Measurements from ENCODE around the gene ATXN1. TPM values are rescaled to one million over a fixed set of nuclear protein-coding genes. Genes with fewer than 3 reads are reported as not detected.
"Not testable (repeated sequence)": the region's sequence is repeated elsewhere in the genome, so short reads cannot be mapped to it uniquely, and the experiment has no call there.

ATXN1 gene
- total RNA-seq, 1 experiment from 2014 or later = 13.4 TPM

DNA sequence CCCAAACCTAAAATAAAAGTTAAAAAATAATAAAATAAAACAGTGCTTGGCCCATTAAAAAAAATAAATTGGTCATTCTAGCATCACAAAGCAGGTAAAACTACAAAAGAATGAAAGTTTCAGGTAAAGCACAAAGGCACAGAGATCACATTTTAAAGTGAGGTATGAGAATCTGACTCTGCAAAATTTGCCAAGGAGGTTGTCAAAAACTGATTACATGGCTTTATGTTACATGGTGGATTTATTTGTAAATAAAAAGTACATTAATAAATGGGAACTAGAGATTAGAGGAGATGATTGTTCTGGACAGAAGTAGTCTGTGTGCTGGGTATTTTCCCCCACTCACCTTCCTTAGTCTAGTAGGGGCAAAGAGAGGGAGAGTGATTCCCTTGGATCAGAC lies 24.2 kb upstream of the ATXN1 start:
- in situ Hi-C loops (cut with HindIII; ENCODE audit: low pct_unique_long_range_greater_than_20kb, low sequenced_read_pairs) = no loop called here
- no peak for DNase-seq (ENCODE audit: low read depth, low spot score)

DNA sequence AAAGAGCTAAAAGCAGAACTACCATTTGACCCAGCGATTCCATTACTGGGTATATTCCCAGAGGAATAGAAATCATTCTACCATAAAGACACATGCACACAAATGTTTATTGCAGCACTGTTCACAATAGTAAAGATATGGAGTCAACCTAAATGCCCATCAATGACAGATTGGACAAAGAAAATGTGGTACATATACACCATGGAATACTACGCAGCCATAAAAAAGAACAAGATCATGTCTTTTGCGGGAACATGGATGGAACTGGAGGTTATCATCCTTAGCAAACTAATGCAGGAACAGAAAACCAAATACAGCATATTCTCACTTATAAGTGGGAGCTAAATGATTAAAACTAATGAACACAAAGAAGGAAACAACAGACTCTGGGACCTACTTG lies 23.7 kb upstream of the ATXN1 start:
- in situ Hi-C loops (cut with HindIII; ENCODE audit: low pct_unique_long_range_greater_than_20kb, low sequenced_read_pairs); DNase-seq (ENCODE audit: low read depth, low spot score): not testable (repeated sequence)

DNA sequence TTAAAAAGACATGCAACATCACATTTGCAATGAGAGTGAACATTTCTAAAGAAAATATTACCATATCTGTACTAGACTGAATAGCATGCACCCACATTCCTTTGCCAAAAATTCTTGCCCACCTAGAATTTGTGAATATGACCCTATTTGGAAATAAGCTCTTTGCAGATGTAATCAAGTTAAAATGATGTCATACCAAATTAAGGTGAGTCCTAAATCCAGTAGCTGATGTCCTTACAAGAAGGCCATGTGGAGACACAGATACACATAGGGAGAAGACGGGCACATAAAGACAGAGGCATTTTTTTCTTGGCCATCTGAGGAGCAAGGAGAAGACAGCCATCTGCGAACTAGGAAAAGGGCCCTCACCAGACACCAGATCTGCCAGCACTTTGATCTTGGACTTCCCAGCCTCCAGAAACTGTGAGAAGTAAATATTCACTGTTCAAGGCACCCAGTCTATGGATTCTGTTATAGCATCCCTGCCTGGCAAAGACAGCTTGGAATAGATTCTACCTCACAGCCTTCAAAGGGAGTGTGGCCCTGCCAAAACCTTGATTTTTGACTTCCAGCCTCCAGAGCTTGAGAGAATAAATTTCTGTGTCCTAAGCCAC lies 22.8 kb upstream of the ATXN1 start:
- DNase-seq (ENCODE audit: low read depth, low spot score) = no peak
- in situ Hi-C loops (cut with HindIII; ENCODE audit: low pct_unique_long_range_greater_than_20kb, low sequenced_read_pairs) = no loop called here

DNA sequence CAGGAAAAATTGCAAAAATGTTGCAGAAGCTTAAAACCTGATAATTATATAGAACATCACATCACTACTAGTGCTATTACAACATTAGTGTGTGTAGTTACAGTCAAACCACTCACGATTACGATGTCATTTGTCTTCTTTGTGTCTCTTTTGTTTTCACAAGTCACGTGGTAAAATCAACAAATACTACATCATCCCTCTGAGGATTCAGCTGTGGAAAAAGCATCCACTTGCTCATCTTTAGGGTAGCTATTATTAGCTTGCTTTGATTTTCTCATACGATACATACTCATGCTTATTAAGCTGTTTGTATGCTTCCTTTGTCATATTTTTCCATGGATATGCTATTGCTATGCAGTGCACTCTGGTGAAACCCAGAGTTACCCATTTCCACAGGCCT lies 22.2 kb upstream of the ATXN1 start:
- in situ Hi-C loops (cut with HindIII; ENCODE audit: low pct_unique_long_range_greater_than_20kb, low sequenced_read_pairs) = no loop called here
- no peak for DNase-seq (ENCODE audit: low read depth, low spot score)

DNA sequence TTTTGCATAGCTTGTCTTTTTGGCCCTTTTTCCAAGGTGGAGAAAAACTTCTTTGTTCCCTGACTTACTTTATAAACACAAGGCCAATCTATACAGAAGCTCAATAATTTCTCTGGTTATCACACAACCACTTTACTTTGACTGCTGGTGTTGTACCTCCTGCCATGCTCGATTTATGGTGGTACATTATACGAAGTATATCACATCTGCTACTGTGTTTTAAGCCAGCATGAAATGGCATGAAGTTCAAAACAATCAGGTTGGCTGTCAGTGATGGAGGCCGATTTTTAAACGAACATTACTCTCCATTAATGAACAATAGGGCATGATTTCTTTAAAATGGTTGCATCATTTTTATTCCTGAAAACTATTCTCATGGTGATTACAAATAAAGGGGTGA lies 21.0 kb upstream of the ATXN1 start:
- DNase-seq (ENCODE audit: low read depth, low spot score) = no peak
- in situ Hi-C loops (cut with HindIII; ENCODE audit: low pct_unique_long_range_greater_than_20kb, low sequenced_read_pairs) = no loop called here

DNA sequence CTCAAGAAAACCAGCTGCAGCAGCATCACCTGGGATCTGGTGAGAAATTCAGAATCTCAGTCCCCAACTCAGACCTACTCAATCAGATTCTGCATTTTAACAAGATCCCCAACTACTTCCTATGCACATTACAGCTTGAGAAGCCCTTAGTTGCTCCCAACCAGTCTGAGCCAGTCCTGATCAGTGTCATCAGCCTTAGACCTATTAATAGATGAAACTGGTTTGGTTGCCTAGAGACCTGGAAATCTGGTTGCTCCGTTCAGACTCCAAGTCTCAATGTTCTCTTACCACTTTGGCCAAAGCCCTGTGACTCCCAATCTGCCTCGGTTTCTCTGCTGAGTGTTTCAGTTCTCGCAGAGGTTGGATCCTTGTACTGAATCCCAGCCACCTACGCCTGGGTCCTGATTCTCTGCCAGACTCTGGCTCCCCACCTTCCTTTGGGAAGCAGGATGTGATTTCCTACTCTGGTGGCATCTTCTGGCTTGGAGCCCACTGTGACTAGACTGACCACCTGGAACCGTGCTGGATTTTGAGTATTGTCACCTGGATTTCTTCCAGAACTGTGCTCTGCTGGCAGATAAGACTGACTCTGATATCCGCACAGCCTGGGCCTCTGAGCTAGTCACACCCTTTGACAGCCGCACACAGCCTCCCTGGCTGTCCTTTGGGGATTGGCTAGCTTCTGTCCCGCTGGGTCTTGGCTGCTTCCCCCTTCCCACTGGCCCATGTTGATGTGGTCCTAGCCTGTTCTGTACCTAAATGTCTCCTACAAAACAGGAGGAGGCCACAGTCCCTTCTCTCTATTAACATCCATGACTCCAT lies 20.3 kb upstream of the ATXN1 start:
- DNase-seq (ENCODE audit: low read depth, low spot score) = no peak
- in situ Hi-C loops (cut with HindIII; ENCODE audit: low pct_unique_long_range_greater_than_20kb, low sequenced_read_pairs) = no loop called here

DNA sequence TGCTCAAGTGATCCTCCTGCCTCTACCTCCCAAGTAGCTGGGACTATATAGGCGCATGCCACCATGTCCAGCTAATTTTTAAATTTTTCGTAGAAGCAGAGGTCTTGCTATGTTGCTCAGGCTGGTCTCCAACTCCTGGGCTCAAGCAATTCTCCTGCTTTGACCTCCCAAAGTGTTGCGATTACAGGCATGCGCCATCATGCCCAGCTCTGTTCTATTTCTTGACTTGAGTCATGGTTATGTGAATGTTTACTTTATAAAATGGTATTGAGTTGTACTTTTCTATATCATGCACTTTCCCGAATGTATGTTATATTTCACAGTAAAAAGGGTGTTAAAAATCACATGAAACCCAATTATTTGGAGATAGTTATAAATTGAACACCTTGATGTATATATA lies 17.3 kb upstream of the ATXN1 start:
- no peak for DNase-seq (ENCODE audit: low read depth, low spot score)
- in situ Hi-C loops (cut with HindIII; ENCODE audit: low pct_unique_long_range_greater_than_20kb, low sequenced_read_pairs) = no loop called here

DNA sequence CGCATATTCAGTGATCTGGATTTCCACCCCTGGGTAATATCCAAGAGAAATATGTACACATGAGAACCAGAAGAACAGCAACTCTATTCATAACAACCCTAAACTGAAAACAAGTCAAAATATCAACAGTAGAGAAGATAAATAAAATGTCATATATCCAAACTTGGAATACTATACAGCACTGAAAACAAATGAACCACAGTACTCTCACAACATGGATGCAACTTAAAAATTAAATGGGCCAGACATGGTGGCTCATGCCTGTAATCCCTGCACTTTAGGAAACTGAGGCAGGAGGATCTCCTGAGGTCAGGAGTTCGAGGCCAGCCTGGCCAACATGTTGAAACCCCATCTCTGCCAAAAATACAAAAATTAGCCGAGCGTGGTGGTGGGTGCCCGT lies 16.5 kb upstream of the ATXN1 start:
- in situ Hi-C loops (cut with HindIII; ENCODE audit: low pct_unique_long_range_greater_than_20kb, low sequenced_read_pairs) = no loop called here
- DNase-seq (ENCODE audit: low read depth, low spot score) = no peak

DNA sequence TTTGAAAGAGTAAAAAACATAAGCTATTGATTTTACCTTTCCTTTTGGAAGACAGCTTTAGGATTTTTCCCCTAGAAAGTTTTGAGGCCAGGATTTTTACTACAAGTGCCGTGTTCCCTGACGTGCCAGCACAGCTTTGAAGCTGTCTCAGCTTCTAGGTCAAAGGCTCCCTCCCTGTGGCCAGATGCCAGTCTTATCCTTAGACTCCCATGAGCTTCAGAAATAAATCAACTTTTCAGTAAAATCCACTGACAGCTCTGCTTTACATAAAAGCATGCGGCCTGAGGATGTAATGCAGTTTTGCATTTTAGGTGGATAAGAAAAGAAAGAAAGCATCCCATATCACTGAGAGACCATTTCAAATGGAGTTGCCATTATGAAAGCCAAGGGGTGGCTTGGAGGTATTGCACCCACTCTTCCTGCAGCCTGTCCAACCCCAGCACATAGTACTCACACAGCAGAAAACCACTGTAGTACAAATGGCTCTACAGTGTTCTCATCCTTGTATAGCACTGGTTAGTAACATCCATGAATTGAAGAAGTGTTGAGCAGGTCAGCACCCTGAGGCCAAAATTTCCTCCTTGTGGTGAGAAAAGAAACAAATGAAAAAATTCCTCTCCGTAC lies 15.2 kb upstream of the ATXN1 start:
- in situ Hi-C loops (cut with HindIII; ENCODE audit: low pct_unique_long_range_greater_than_20kb, low sequenced_read_pairs) = no loop called here
- DNase-seq (ENCODE audit: low read depth, low spot score) = peak; percentile 40

DNA sequence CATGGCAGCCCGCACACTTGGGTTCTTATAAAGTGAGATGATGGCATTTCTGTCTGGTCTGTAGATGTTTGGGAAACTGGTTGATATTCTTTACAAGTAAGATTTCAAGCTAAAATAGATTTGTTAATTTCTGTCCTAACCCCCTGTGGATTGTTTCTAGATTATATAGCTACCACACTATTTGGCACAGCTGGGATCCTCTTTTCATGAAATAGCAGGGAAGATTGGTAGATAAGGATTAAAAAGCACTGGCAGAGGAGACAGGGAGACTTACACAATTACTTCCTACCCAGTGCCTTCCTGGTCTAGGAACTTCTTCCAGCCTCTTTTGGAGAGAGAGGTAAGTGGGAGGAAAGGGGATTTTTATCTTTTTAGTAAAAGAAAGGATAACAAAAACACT lies 13.2 kb upstream of the ATXN1 start:
- no peak for DNase-seq (ENCODE audit: low read depth, low spot score)
- in situ Hi-C loops (cut with HindIII; ENCODE audit: low pct_unique_long_range_greater_than_20kb, low sequenced_read_pairs) = no loop called here

DNA sequence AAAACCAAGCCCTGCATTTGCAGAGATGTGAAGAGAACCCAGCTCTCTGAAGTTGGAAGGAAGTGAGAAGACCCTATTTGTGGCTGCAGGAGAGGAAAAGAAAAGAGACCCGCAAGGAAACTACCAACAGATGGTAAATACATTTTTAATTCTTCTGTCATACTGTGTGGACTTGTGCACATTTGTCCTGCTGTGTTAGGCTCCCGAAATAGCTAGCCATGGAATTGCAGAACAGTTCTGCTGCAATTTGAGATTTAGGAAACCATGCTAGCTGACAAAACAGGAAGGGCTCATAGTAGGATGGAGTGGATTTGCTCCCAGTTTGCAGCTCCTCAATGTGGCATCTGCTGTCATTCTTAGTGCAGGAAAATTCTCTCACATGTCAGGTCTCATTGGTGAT lies 12.1 kb upstream of the ATXN1 start:
- DNase-seq (ENCODE audit: low read depth, low spot score) = no peak
- in situ Hi-C loops (cut with HindIII; ENCODE audit: low pct_unique_long_range_greater_than_20kb, low sequenced_read_pairs) = no loop called here

DNA sequence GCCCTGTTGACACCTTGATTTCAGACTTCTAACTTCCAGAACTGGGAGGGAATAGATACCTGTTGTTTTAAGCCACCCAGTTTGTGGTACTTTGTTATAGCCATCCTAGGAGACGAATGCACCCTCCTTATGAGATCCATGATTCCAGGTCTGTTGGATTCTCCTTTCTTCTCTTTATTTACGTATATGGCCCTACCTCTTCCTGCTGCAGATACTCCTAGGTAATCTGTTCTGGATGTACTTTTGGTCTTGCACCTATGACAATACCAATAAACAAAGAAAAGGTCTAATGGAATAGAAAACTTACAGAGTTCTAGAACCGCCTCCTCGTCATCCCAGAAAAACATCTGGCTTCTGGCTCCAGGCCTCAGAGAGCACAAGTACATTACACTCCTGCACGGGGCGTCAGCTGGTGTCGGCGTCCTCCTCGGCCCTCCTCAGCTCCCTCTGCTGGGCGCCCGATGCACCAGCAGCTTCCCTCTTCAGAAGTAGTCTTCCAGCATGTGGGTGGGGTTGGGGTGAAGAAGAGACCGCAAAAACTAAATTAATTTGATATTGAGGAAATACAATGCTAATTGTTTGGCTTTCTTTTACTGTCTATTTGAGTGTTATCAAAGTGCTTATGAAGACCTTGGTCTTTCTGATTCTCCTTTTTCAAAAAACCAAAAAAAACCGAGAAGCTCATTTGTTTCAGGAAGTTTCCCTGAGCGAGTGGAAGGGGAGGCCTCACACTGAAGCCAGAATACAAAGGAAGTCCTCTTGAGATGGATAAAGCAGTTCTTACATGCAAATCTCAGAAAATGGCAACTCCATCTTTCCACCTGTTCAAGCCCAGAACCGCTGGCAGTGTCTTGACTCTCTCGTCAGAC lies 9.7 kb upstream of the ATXN1 start:
- peak; percentile 90 for DNase-seq (ENCODE audit: low read depth, low spot score)
- in situ Hi-C loops (cut with HindIII; ENCODE audit: low pct_unique_long_range_greater_than_20kb, low sequenced_read_pairs) = no loop called here

DNA sequence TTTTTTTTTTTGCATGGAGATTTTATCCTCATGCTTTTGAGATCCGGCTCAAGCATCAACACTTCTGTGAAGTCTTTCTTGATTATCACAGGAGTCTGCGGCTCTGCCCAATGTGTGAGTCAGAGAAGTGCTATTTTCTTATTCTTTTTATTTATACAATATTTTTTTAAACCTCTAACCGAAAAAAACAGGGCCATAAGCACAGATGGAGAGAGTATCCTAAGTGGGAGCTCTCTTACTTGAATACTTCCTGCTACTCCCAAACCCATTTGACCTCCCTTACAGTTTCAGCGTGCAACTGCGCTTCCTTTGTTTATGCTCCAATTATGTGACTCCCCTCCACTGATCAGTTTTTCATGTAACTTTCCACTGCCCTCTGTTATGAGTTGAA lies 8.7 kb upstream of the ATXN1 start:
- in situ Hi-C loops (cut with HindIII; ENCODE audit: low pct_unique_long_range_greater_than_20kb, low sequenced_read_pairs) = no loop called here

DNA sequence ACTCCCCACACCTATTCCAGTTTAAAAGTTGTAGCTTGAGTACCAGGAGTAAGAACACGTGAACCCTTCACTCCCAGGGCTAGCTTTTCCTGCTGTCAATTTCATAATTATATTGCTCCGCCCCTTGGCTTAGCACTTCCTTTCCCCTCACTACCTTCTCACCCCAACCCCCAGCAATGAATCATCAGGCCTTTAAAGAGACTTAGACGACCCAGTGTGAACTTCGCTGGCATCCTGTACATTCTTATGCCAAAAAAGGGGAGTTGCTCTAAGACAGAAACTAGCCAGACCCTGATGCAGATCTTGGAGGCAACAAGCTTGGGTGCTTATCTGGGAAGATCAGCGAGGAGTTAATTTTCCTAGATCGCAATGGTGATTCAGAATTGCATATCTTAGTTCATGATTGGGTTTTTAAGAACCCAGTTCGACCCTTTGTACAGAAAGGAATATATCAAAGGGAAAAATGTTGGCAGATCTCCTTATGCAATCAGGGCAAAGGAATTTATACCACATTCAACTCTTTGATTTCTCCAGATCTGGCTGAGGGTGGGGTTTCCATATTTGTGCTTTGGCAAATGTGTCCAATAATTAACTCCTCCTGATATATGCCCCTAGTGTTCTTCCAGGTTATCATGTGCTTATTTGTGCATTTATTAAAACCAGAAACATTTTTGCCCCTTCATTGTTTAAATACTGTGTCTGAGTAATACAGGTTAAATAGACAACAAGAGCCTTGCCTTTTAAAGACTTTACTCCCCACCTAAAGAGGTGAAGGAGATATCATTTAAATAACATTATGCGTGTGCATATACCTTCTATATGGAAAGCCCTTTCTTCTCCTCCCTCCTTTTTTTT lies 8.1 kb upstream of the ATXN1 start:
- in situ Hi-C loops (cut with HindIII; ENCODE audit: low pct_unique_long_range_greater_than_20kb, low sequenced_read_pairs) = no loop called here
- peak; percentile 65 for DNase-seq (ENCODE audit: low read depth, low spot score)

More for the DNA sequence above, 8.7 kb upstream of the ATXN1 start:
- no peak for DNase-seq (ENCODE audit: low read depth, low spot score)

DNA sequence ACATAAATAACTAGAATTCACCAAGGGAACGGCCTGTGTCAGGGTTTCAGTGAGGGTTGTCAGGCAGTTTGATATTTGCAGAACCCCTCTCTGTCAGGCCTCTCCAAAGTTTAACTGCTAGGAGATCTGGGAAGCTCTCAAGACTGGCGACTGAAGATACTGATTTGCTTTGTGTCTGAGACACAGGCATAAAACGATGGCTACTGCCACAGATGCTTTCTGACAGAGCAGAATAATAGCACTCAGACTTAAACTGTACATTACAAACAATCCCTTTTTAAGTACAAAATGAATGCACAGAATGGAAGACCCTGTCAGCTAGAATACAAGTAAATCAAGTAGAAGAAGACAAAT lies 7.2 kb upstream of the ATXN1 start:
- no peak for DNase-seq (ENCODE audit: low read depth, low spot score)
- in situ Hi-C loops (cut with HindIII; ENCODE audit: low pct_unique_long_range_greater_than_20kb, low sequenced_read_pairs) = no loop called here

DNA sequence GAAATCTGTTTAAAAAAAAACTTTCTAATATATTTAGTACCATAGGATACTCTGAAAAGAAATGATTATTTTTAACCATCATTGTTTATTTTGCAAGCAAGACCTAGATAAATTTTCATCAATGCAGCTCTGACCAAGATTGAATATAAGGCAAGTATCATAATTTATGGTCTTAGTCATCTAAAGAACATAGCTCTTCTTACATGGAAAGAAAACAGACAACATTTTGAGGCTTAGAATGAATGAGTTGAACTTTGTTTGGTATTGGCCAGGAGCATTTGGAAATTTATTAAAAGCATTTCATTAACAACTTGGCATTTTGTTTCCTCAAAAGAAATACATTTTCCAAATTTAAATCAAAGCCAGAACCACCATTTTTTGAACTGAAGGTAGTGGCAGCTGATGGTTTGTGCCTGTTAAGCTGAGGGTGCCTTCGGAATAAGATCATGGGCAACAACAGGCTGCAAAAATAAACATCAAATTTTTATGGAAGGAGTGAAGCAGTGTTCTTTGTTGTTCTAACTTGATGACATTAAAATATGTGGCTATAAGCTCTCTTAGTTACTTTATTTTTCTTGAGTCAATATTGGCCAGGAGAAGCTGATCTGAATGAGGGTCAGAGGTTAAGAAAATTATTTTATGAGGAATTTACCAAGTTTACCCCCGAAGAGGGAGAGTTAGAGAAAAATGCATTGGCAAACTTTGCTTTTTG lies 6.7 kb upstream of the ATXN1 start:
- in situ Hi-C loops (cut with HindIII; ENCODE audit: low pct_unique_long_range_greater_than_20kb, low sequenced_read_pairs) = no loop called here
- DNase-seq (ENCODE audit: low read depth, low spot score) = no peak
